ENCODE data around the gene CAMK1D.

DNA sequence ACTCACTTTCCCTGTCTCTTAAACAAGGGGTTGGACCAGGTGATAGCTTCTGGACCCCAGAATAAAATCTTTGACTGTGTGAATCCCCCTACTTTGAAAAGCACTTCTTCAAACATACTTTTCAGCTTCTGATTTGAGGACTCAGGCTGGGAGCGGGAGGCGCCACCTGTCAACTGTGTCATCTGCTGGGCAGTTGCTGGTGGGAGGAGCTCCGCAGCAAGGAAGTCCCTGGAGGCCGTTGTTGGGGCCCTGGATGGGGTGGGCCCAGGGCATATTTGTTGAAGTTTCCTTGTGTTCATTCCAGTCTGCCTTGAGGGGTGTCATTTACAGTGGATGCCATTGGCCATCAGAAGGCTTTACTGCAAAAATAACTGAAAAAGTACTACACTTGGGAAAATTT lies 454.4 kb downstream of the CAMK1D start:
- TF ChIP-seq ESRRG (CRISPR knock-in tag; IDR thresholded peaks at IDR 0.05) (no peak), CSRNP3 (CRISPR knock-in tag; IDR thresholded peaks at IDR 0.05) (no peak), ISL1 (CRISPR knock-in tag; IDR thresholded peaks at IDR 0.05) (no peak), SNAI2 (CRISPR knock-in tag; IDR thresholded peaks at IDR 0.05) (no peak), ZC3H10 (CRISPR knock-in tag; IDR thresholded peaks at IDR 0.05) (no peak), ZFP30 (CRISPR knock-in tag; IDR thresholded peaks at IDR 0.05) (no peak), ZNF8 (CRISPR knock-in tag; IDR thresholded peaks at IDR 0.05) (no peak), RARB (CRISPR knock-in tag; IDR thresholded peaks at IDR 0.05) (no peak), TOX (CRISPR knock-in tag; IDR thresholded peaks at IDR 0.05; ENCODE audit: borderline replicate concordance) (no peak), CSDC2 (CRISPR knock-in tag; IDR thresholded peaks at IDR 0.05) (no peak), GLIS3 (CRISPR knock-in tag; IDR thresholded peaks at IDR 0.05) (no peak)
- TF ChIP-seq, protein P1, sequence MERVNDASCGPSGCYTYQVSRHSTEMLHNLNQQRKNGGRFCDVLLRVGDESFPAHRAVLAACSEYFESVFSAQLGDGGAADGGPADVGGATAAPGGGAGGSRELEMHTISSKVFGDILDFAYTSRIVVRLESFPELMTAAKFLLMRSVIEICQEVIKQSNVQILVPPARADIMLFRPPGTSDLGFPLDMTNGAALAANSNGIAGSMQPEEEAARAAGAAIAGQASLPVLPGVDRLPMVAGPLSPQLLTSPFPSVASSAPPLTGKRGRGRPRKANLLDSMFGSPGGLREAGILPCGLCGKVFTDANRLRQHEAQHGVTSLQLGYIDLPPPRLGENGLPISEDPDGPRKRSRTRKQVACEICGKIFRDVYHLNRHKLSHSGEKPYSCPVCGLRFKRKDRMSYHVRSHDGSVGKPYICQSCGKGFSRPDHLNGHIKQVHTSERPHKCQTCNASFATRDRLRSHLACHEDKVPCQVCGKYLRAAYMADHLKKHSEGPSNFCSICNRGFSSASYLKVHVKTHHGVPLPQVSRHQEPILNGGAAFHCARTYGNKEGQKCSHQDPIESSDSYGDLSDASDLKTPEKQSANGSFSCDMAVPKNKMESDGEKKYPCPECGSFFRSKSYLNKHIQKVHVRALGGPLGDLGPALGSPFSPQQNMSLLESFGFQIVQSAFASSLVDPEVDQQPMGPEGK (CRISPR knock-in tag; IDR thresholded peaks at IDR 0.05; ENCODE audit: borderline replicate concordance): no peak
- TF ChIP-seq, protein P2, sequence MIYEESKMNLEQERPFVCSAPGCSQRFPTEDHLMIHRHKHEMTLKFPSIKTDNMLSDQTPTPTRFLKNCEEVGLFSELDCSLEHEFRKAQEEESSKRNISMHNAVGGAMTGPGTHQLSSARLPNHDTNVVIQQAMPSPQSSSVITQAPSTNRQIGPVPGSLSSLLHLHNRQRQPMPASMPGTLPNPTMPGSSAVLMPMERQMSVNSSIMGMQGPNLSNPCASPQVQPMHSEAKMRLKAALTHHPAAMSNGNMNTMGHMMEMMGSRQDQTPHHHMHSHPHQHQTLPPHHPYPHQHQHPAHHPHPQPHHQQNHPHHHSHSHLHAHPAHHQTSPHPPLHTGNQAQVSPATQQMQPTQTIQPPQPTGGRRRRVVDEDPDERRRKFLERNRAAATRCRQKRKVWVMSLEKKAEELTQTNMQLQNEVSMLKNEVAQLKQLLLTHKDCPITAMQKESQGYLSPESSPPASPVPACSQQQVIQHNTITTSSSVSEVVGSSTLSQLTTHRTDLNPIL (CRISPR knock-in tag; IDR thresholded peaks at IDR 0.05; ENCODE audit: low read depth): no peak

Measured in SK-N-SH treated with all-trans-retinoic acid at 6 μM for 48 hours (cell line).